Lung (tissue), 12 donors: Measurements from ENCODE around the gene NTN5. TPM values are rescaled to one million over a fixed set of nuclear protein-coding genes. Genes with fewer than 3 reads are reported as not detected.

Experiments used
- ATAC-seq: fragments of 200-7000 bp; cut with Tn5 transposase; one replicate; pipeline ENCODE4 v1.9.1; 2020; ENCODE audit warnings: moderate number of reproducible peaks; ENCODE audit not compliant: insufficient read depth, low FRiP score
- DNase-seq, 3 donors: peaks; one replicate each; pipeline ENCODE4 v3.0.0-alpha.2; 2013 to 2017
- H3K27ac ChIP-seq, 2 donors: one replicate each; pipeline ENCODE4 v1.5.1; 2013; ENCODE audit warnings: mild to moderate bottlenecking in 2 of 2, moderate library complexity in 2 of 2, control low read depth in 1 of 2, inconsistent platforms in 1 of 2, low read depth in 1 of 2, low read length in 1 of 2
- H3K27me3 ChIP-seq, 3 donors: one replicate each; pipeline ENCODE4 v1.5.1; 2013; ENCODE audit warnings: low read length in 2 of 3; ENCODE audit not compliant: control insufficient read depth in 3 of 3, insufficient read depth in 3 of 3
- H3K36me3 ChIP-seq, 4 donors: one replicate each; pipeline ENCODE4 v1.5.1; 2013; ENCODE audit warnings: low read length in 4 of 4, mild to moderate bottlenecking in 1 of 4, moderate library complexity in 1 of 4; ENCODE audit not compliant: control insufficient read depth in 4 of 4, insufficient read depth in 4 of 4
- H3K4me1 ChIP-seq, 5 donors: one replicate each; pipeline ENCODE4 v1.5.1; 2013; ENCODE audit warnings: low read length in 5 of 5, mild to moderate bottlenecking in 2 of 5, moderate library complexity in 1 of 5; ENCODE audit not compliant: control insufficient read depth in 5 of 5, insufficient read depth in 5 of 5
- H3K4me3 ChIP-seq: one replicate; pipeline ENCODE4 v1.5.1; 2013; ENCODE audit warnings: mild to moderate bottlenecking, control low read depth, moderate library complexity
- H3K9ac ChIP-seq, 2 donors: one replicate each; pipeline ENCODE4 v1.5.1; 2013; ENCODE audit warnings: low read length in 2 of 2, control low read depth in 1 of 2; ENCODE audit not compliant: insufficient read depth in 1 of 2
- H3K9me3 ChIP-seq, 4 donors: one replicate each; pipeline ENCODE4 v1.5.1; 2013; ENCODE audit warnings: low read length in 3 of 4, mild to moderate bottlenecking in 1 of 4, moderate library complexity in 1 of 4; ENCODE audit not compliant: control insufficient read depth in 4 of 4, insufficient read depth in 3 of 4
- CTCF ChIP-seq: IDR thresholded peaks from 2 replicates; pipeline ENCODE4 v1.5.1; 2012; ENCODE audit warnings: mild to moderate bottlenecking; ENCODE audit errors: control extremely low read depth, extremely low read depth
- WGBS, 2 donors: extraction: QIAGEN DNeasy Blood & Tissue Kit; methylation state at CpG; one replicate each; pipeline ENCODE4 v1.1.7; 2013; 5-methylcytosine and 5-hydroxymethylcytosine counted together
- polyA plus RNA-seq, 2 donors: library from polyadenylated mRNA; stranded (reverse); fragments of 200-250 nt; gene quantifications; one replicate each; pipeline ENCODE4 v1.2.1, GENCODE V29; 2013
- total RNA-seq, 2 donors: library from RNA; depleted of rRNA in 1 of 2; stranded (reverse); fragments of >200 nt in 1 of 2; gene quantifications; one replicate each; pipeline ENCODE4 v1.2.1, GENCODE V29; 2014 to 2021
- donor health status: control.
- donor health status: control.
- donor health status: Bipolar disorder and iron deficiency.
- donor health status: healthy.
- donor health status: DM: yes; HTN: yes; CAD: no.

The NTN5 gene
- total and polyA plus RNA-seq, 4 donors = 0.11 to 0.28 (median 0.27) TPM

- Histone ChIP-seq H3K9ac (peak overlapping the region in 1 of 2 donors; percentile 62), H3K9me3 (no peaks in the 10 kb centered on the region), H3K4me1 (peaks cover 0 to 46% (median 18%) of the 10 kb centered on the region in 5 donors), H3K4me3 (no peak overlapping the region), H3K27me3 (no peaks in the 10 kb centered on the region), H3K27ac (peak overlapping the region; percentile 17 to 56), H3K36me3 (peaks cover 0 to 4% (median 0%) of the 10 kb centered on the region in 4 donors)
- ATAC-seq (no peak), DNase-seq (peak; percentile 87 to 93 (median 88))
- 24 to 55% methylated on average over 17 to 24 of the region's 24 CpGs for WGBS, 2 donors
- no peak for TF ChIP-seq CTCF
Observed at GRCh38 chr19:48716562-48717291, 43.9 kb upstream of the NTN5 start.

GRCh38 chr19:48715681-48716171 lies 42.9 kb upstream of the NTN5 start:
- no peak for ATAC-seq
- 71 to 86% methylated on average over 19 of the region's 19 CpGs for WGBS, 2 donors
- H3K9ac ChIP-seq = peak overlapping the region in 1 of 2 donors; percentile 13
- peaks cover 0 to 2% (median 0%) of the 10 kb centered on the region in 4 donors for H3K36me3 ChIP-seq
- H3K4me1 ChIP-seq = peaks cover 0 to 46% (median 17%) of the 10 kb centered on the region in 5 donors
- H3K27me3 ChIP-seq = no peaks in the 10 kb centered on the region
- peaks cover 0 to 3% (median 0%) of the 10 kb centered on the region in 4 donors for H3K9me3 ChIP-seq
- peak overlapping the region; percentile 34 to 37 for H3K27ac ChIP-seq
- no peak overlapping the region for H3K4me3 ChIP-seq
- no peak for TF ChIP-seq CTCF
- DNase-seq = no peak

- peaks cover 0 to 42% (median 16%) of the 10 kb centered on the region in 5 donors for H3K4me1 ChIP-seq
- WGBS, 2 donors = 62 to 64% methylated on average over 26 of the region's 26 CpGs
Observed at GRCh38 chr19:48714759-48715675, 42.2 kb upstream of the NTN5 start.

More at GRCh38 chr19:48714759-48715675, 42.2 kb upstream of the NTN5 start:
- Histone ChIP-seq H3K9me3 (peaks cover 0 to 3% (median 0%) of the 10 kb centered on the region in 4 donors), H3K27me3 (no peaks in the 10 kb centered on the region), H3K4me3 (peak overlapping the region; percentile 17), H3K27ac (peak overlapping the region; percentile 69 to 86), H3K9ac (peak overlapping the region in 1 of 2 donors; percentile 78), H3K36me3 (no peaks in the 10 kb centered on the region)
- ATAC-seq = no peak
- no peak for TF ChIP-seq CTCF
- peak in 1 of 3 donors; percentile 18 for DNase-seq
